Activated B cell treated with CpG ODN at 0.5 μM for 24 hours (primary cell): Measurements from ENCODE around the gene RRP7A. TPM values are rescaled to one million over a fixed set of nuclear protein-coding genes. Genes with fewer than 3 reads are reported as not detected.
"Not testable (repeated sequence)": the region's sequence is repeated elsewhere in the genome, so short reads cannot be mapped to it uniquely, and the experiment has no call there.

Source experiments
- ATAC-seq: fragments of 200-7000 bp; cut with Tn5 transposase; one replicate; pipeline ENCODE4 v1.10.0; 2021; ENCODE audit warnings: low read depth, mild to moderate bottlenecking, moderate library complexity
- CTCF ChIA-PET: fragments of 350-600 bp; sonication (Branson Sonifier 250); formaldehyde crosslinking; loops from one replicate; lab custom pipeline; 2021; ENCODE audit warnings: antibody characterized with exemption; lab: Charles Lee
- POLR2A ChIA-PET: fragments of 350-600 bp; sonication (Branson Sonifier 250); formaldehyde crosslinking; loops from one replicate; lab custom pipeline; 2021; ENCODE audit warnings: antibody characterized with exemption; lab: Charles Lee
- DNase-seq: peaks from one replicate; pipeline ENCODE4 v3.0.0; 2022
- H3K27ac Mint-ChIP-seq: one replicate; pipeline ENCODE4 v1.8.0; 2020; ENCODE audit warnings: mixed read lengths
- H3K27me3 Mint-ChIP-seq: one replicate; pipeline ENCODE4 v1.8.0; 2021; ENCODE audit warnings: mixed read lengths
- H3K36me3 Mint-ChIP-seq: one replicate; pipeline ENCODE4 v1.8.0; 2021; ENCODE audit warnings: low read depth, mixed read lengths
- H3K4me1 Mint-ChIP-seq: one replicate; pipeline ENCODE4 v1.8.0; 2021; ENCODE audit warnings: mixed read lengths
- H3K4me3 Mint-ChIP-seq: one replicate; pipeline ENCODE4 v1.8.0; 2020; ENCODE audit warnings: mild to moderate bottlenecking, mixed read lengths
- H3K9me3 Mint-ChIP-seq: one replicate; pipeline ENCODE4 v1.8.0; 2020; ENCODE audit warnings: mixed read lengths
- CTCF ChIP-seq: fragments of 200-600 bp; IDR thresholded peaks from one replicate; pipeline ENCODE4 v1.8.0; 2022; ENCODE audit warnings: antibody characterized with exemption, mild to moderate bottlenecking
- intact Hi-C: fragments of 100-400 bp; cut with micrococcal nuclease; formaldehyde crosslinking; loops from one replicate; pipeline ENCODE4 v1.15.1; 2024
- total RNA-seq: library from RNA; stranded (reverse); gene quantifications from 2 replicates; pipeline ENCODE4 v1.2.3, GENCODE V29; 2022

RRP7A gene
- total RNA-seq: 129 and 135 TPM in 2 replicates

DNA sequence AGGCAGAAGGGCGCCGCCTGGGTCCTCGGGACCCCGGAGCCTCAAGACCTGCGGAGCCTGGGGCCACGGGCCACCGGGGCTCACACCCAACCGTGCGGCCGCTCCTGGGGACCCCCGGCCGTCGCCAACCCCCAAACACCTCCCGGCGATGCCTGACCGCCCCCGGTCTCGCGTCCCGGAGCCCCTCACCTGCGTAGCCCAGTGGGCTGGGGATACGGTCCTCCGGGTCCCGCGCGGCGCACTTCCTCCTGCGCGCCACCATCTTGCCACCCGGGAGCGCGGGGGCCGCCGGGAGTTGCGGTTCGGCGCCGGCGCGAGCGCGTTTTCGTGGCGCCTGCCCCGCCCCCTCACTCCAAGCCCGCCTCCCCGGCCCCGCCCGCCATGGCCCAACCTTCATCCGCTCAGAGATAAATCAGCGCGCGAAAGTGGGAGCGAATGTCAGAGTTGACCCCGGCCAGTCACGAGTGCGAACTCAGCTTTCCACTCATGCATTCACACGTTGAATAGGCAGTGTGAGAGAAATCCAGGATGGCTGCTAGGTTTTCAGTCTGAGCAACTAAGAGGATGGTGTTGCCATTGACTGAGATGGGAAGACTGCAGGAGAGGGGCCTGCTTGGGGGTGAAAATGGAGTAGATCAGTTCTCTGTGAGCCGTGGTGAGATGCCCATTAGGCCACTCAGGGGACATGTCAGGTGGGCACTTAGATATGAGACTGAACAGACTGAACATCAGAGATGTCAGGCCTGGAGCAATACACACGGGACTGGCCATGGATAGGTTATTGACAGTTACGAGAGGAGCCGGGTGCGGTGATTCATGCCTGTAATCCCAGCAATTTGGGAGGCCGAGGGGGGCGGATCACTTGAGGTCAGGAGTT, at the start of gene RRP7A:
TSS of gene RRP7A (minus strand) at position 272 of the 877 bp plus-strand sequence. CDS start at position 262, 10 bp downstream.
- ChIA-PET POLR2A (interaction anchor here (0.6 to 1.6 kb wide), 3 partner anchors 14 to 95 kb away, joined by 6 to 10 read pairs (median 6); partner anchors contain the start of gene POLDIP3), CTCF (no interaction called here)
- ATAC-seq: peak; percentile 92
- no peak for TF ChIP-seq CTCF
- Mint-ChIP-seq H3K4me3 (peak within 1 kb of the TSS; percentile 98), H3K9me3 (no peaks in the 10 kb centered on the region), H3K27ac (peak within 1 kb of the TSS; percentile 96), H3K4me1 (peaks cover 18% of the 10 kb centered on the region), H3K27me3 (no peaks in the 10 kb centered on the region), H3K36me3 (peaks cover 28% of the 10 kb centered on the region)
- intact Hi-C loops: loop anchor here (2.0 to 5.0 kb wide), 3 partner anchors 13 to 93 kb away; partner anchors contain the start of genes POLDIP3 and SERHL2
- peak; percentile 93 for DNase-seq

DNA sequence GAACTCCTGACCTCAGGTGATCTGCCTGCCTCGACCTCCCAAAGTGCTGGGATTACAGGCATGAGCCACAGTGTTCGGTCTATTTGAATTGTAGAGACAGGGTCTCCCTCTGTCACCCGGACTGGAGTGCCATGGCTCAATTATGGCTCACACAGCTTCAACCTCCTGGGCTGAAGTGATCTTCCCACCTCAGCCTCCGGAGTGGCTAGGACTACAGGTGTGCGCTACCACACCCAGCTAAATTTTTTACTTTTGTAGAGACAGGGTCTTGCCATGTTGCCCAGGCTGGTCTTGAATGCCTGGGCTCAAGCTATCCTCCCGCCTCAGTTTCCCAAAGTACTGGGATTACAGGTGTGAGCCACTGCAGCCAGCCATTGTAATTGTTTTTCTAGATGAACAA, 48.4 kb upstream of the RRP7A start:
- DNase-seq, H3K4me1 Mint-ChIP-seq, H3K4me3 Mint-ChIP-seq, H3K27ac Mint-ChIP-seq, intact Hi-C loops, ATAC-seq, H3K27me3 Mint-ChIP-seq, H3K9me3 Mint-ChIP-seq: not testable (repeated sequence)
- ChIA-PET POLR2A (interaction anchor here (0.6 to 1.2 kb wide), 3 partner anchors 8 to 60 kb away, joined by 3 to 4 read pairs (median 3); no protein-coding TSS in a partner anchor), CTCF (interaction anchor here (0.8 kb wide), 1 partner anchor 31 kb away, joined by 3 read pairs; no protein-coding TSS in a partner anchor)
- H3K36me3 Mint-ChIP-seq: peaks cover 28% of the 10 kb centered on the region

GRCh38 chr22:42565956-42566355, 46.4 kb upstream of the RRP7A start:
- peaks cover 22% of the 10 kb centered on the region for H3K4me1 Mint-ChIP-seq
- POLR2A ChIA-PET: no interaction called here
- ATAC-seq: no peak
- intact Hi-C loops: no loop called here
- peaks cover 11% of the 10 kb centered on the region for H3K36me3 Mint-ChIP-seq
- H3K4me3 Mint-ChIP-seq: no peak overlapping the region
- no peaks in the 10 kb centered on the region for H3K9me3 Mint-ChIP-seq
- DNase-seq: no peak
- H3K27me3 Mint-ChIP-seq: no peaks in the 10 kb centered on the region
- TF ChIP-seq CTCF: no peak
- CTCF ChIA-PET: no interaction called here
- H3K27ac Mint-ChIP-seq: no peak overlapping the region

DNA sequence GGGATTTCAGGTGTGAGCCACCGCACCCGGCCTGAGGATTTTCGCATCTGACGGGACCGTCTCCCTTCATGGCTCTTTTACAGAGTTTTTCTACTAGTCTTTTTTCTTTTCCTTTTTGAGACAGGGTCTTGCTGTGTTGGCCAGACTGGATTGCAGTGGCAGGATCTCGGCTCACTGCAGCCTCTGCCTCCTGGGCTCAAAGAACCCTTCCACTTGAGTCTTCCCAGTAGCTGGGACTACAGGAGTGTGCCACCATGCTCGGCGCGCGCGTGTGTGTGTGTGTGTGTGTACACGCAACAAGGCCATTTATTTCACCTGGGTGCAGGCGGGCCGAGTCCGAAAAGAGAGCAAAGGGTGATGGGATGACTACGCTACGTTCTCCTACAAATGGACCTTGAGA, 45.1 kb upstream of the RRP7A start:
- H3K9me3 Mint-ChIP-seq: no peaks in the 10 kb centered on the region
- DNase-seq (no peak), ATAC-seq (no peak)
- POLR2A ChIA-PET: interaction anchor here (0.6 kb wide), 1 partner anchor 733 kb away, joined by 4 read pairs; no protein-coding TSS in a partner anchor
- no peak overlapping the region for H3K4me3 Mint-ChIP-seq
- no peaks in the 10 kb centered on the region for H3K27me3 Mint-ChIP-seq
- CTCF ChIA-PET: no interaction called here
- peaks cover 2% of the 10 kb centered on the region for H3K36me3 Mint-ChIP-seq
- no peak overlapping the region for H3K27ac Mint-ChIP-seq
- intact Hi-C loops: no loop called here
- H3K4me1 Mint-ChIP-seq: peaks cover 24% of the 10 kb centered on the region
- no peak for TF ChIP-seq CTCF

GRCh38 chr22:42563943-42564342, 44.3 kb upstream of the RRP7A start:
- H3K27ac Mint-ChIP-seq, H3K9me3 Mint-ChIP-seq, intact Hi-C loops, ATAC-seq, H3K36me3 Mint-ChIP-seq, POLR2A ChIA-PET, DNase-seq, H3K4me3 Mint-ChIP-seq, H3K27me3 Mint-ChIP-seq, CTCF ChIA-PET: not testable (repeated sequence)
- peaks cover 24% of the 10 kb centered on the region for H3K4me1 Mint-ChIP-seq

DNA sequence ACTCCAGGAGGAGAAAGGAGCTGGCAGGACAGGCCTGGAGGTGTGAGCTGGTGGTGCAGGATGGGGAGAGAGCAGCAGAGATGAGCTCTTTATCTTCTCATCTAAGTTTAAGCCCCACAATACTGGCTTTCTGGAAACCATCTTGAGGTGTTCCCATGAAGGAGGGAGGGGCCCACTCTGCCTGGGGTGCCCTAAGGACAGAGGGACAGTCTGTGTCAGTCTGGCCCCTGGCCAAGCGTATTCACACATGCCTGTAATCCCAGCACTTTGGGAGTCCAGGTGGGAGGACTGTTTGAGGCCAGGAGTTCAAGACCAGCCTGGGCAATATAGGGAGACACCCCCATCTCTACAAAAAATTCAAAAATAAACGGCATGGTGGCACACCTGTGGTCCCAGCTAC, 43.1 kb upstream of the RRP7A start:
- Mint-ChIP-seq H3K36me3 (no peaks in the 10 kb centered on the region), H3K9me3 (no peaks in the 10 kb centered on the region), H3K4me1 (peaks cover 24% of the 10 kb centered on the region), H3K27me3 (no peaks in the 10 kb centered on the region), H3K4me3 (peak overlapping the region; percentile 67), H3K27ac (peak overlapping the region; percentile 75)
- intact Hi-C loops: no loop called here
- no peak for TF ChIP-seq CTCF
- ATAC-seq (peak; percentile 18), DNase-seq (no peak)
- ChIA-PET CTCF (no interaction called here), POLR2A (interaction anchor here (1.1 to 1.8 kb wide), 2 partner anchors 19 to 53 kb away, joined by 4 to 5 read pairs; partner anchors contain the start of gene POLDIP3)
